Skeletal muscle satellite cell (primary cell): ENCODE results near the gene LRRK2.
"Not testable (repeated sequence)": the region's sequence is repeated elsewhere in the genome, so short reads cannot be mapped to it uniquely, and the experiment has no call there.

Experiments
- H3K27me3 ChIP-seq: 2 replicates; pipeline ENCODE4 v1.7.0; 2013; ENCODE audit warnings: low read length; ENCODE audit not compliant: control insufficient read depth, insufficient read depth
- H3K36me3 ChIP-seq: 2 replicates; pipeline ENCODE4 v1.7.0; 2013; ENCODE audit warnings: mild to moderate bottlenecking, control low read depth, low read length; ENCODE audit not compliant: insufficient read depth
- H3K4me1 ChIP-seq: 2 replicates; pipeline ENCODE4 v1.7.0; 2013; ENCODE audit warnings: low read length; ENCODE audit not compliant: control insufficient read depth, insufficient read depth
- H3K4me2 ChIP-seq: 2 replicates; pipeline ENCODE4 v1.7.0; 2013; ENCODE audit warnings: mild to moderate bottlenecking, low read length
- H3K4me3 ChIP-seq: 2 replicates; pipeline ENCODE4 v1.7.0; 2013; ENCODE audit warnings: low read length
- H3K9ac ChIP-seq: 2 replicates; pipeline ENCODE4 v1.7.0; 2013; ENCODE audit warnings: mild to moderate bottlenecking, low read depth, low read length, moderate library complexity
- H3K9me3 ChIP-seq: replicated peaks from 2 replicates; pipeline ENCODE4 v1.7.0; 2013; ENCODE audit warnings: mild to moderate bottlenecking, control low read depth, low read length

Gene LRRK2

GRCh38 chr12:40233741-40234367, 9.1 kb downstream of the LRRK2 start:
- Histone ChIP-seq H3K27me3 (no peaks in the 10 kb centered on the region), H3K4me1 (peaks cover 7% of the 10 kb centered on the region), H3K4me2 (no peak overlapping the region), H3K9ac (no peak overlapping the region), H3K36me3 (no peaks in the 10 kb centered on the region), H3K4me3 (no peak overlapping the region), H3K9me3 (no peaks in the 10 kb centered on the region)

GRCh38 chr12:40236357-40236850, 11.6 kb downstream of the LRRK2 start:
- no peaks in the 10 kb centered on the region for H3K36me3 ChIP-seq
- no peak overlapping the region for H3K9ac ChIP-seq
- H3K27me3 ChIP-seq, result no peaks in the 10 kb centered on the region
- H3K4me3 ChIP-seq, result no peak overlapping the region
- H3K9me3 ChIP-seq, result no peaks in the 10 kb centered on the region
- H3K4me1 ChIP-seq, result peaks cover 7% of the 10 kb centered on the region
- H3K4me2 ChIP-seq, result no peak overlapping the region

GRCh38 chr12:40238266-40238902, 13.6 kb downstream of the LRRK2 start:
- no peaks in the 10 kb centered on the region for H3K27me3 ChIP-seq
- H3K9me3 ChIP-seq, result no peaks in the 10 kb centered on the region
- peaks cover 14% of the 10 kb centered on the region for H3K4me1 ChIP-seq
- H3K36me3 ChIP-seq, result no peaks in the 10 kb centered on the region
- H3K4me2 ChIP-seq, result no peak overlapping the region
- H3K4me3 ChIP-seq, result no peak overlapping the region
- no peak overlapping the region for H3K9ac ChIP-seq

GRCh38 chr12:40238979-40239378, 14.2 kb downstream of the LRRK2 start:
- Histone ChIP-seq H3K9ac (no peak overlapping the region), H3K4me2 (no peak overlapping the region), H3K27me3 (no peaks in the 10 kb centered on the region), H3K4me1 (peaks cover 14% of the 10 kb centered on the region), H3K36me3 (no peaks in the 10 kb centered on the region), H3K4me3 (no peak overlapping the region), H3K9me3 (no peaks in the 10 kb centered on the region)

GRCh38 chr12:40240779-40241178, 16.0 kb downstream of the LRRK2 start:
- H3K36me3 ChIP-seq, result no peaks in the 10 kb centered on the region
- peaks cover 14% of the 10 kb centered on the region for H3K4me1 ChIP-seq
- H3K9me3 ChIP-seq, result no peaks in the 10 kb centered on the region

GRCh38 chr12:40241741-40242140, 16.9 kb downstream of the LRRK2 start:
- Histone ChIP-seq H3K4me2 (no peak overlapping the region), H3K4me3 (no peak overlapping the region), H3K36me3 (no peaks in the 10 kb centered on the region), H3K9me3 (no peaks in the 10 kb centered on the region), H3K4me1 (peaks cover 14% of the 10 kb centered on the region), H3K9ac (no peak overlapping the region), H3K27me3 (no peaks in the 10 kb centered on the region)

More at GRCh38 chr12:40240779-40241178, 16.0 kb downstream of the LRRK2 start:
- Histone ChIP-seq H3K27me3 (no peaks in the 10 kb centered on the region), H3K4me2 (no peak overlapping the region), H3K9ac (no peak overlapping the region), H3K4me3 (no peak overlapping the region)

GRCh38 chr12:40244526-40245156, 19.8 kb downstream of the LRRK2 start:
- not testable (repeated sequence) for H3K36me3 ChIP-seq

GRCh38 chr12:40248034-40248433, 23.2 kb downstream of the LRRK2 start:
- no peak overlapping the region for H3K4me3 ChIP-seq
- H3K4me2 ChIP-seq, result no peak overlapping the region
- H3K4me1 ChIP-seq, result peaks cover 7% of the 10 kb centered on the region
- no peaks in the 10 kb centered on the region for H3K9me3 ChIP-seq
- H3K9ac ChIP-seq, result no peak overlapping the region
- no peaks in the 10 kb centered on the region for H3K36me3 ChIP-seq
- no peaks in the 10 kb centered on the region for H3K27me3 ChIP-seq

More at GRCh38 chr12:40244526-40245156, 19.8 kb downstream of the LRRK2 start:
- H3K9me3 ChIP-seq, H3K9ac ChIP-seq, H3K27me3 ChIP-seq, H3K4me3 ChIP-seq, H3K4me2 ChIP-seq: not testable (repeated sequence)
- H3K4me1 ChIP-seq, result peaks cover 14% of the 10 kb centered on the region

GRCh38 chr12:40248585-40249297, 23.9 kb downstream of the LRRK2 start:
- no peak overlapping the region for H3K4me3 ChIP-seq
- H3K36me3 ChIP-seq, result no peaks in the 10 kb centered on the region
- H3K4me2 ChIP-seq, result no peak overlapping the region
- H3K9ac ChIP-seq, result no peak overlapping the region
- H3K4me1 ChIP-seq, result peaks cover 12% of the 10 kb centered on the region
- H3K27me3 ChIP-seq, result no peaks in the 10 kb centered on the region
- no peaks in the 10 kb centered on the region for H3K9me3 ChIP-seq

GRCh38 chr12:40250652-40251051, 25.9 kb downstream of the LRRK2 start:
- not testable (repeated sequence) for H3K4me3 ChIP-seq, H3K36me3 ChIP-seq, H3K9me3 ChIP-seq, H3K4me2 ChIP-seq, H3K9ac ChIP-seq, H3K27me3 ChIP-seq
- H3K4me1 ChIP-seq, result peaks cover 20% of the 10 kb centered on the region

- Histone ChIP-seq H3K4me2 (no peak overlapping the region), H3K36me3 (no peaks in the 10 kb centered on the region), H3K4me3 (no peak overlapping the region), H3K27me3 (no peaks in the 10 kb centered on the region), H3K9ac (no peak overlapping the region), H3K9me3 (no peaks in the 10 kb centered on the region), H3K4me1 (peaks cover 14% of the 10 kb centered on the region)
These were observed 29.1 kb downstream of the LRRK2 start for GRCh38 chr12:40253936-40254335.
